Measurements from ENCODE around the gene LRP1B.

GRCh38 chr2:141271346-141271745, 859.5 kb downstream of the LRP1B start:
- TF ChIP-seq CTCF (conservative IDR thresholded peaks at IDR 0.05 in 1 of 2, IDR thresholded peaks at IDR 0.05 in 1 of 2; ENCODE audit: extremely low read depth in 1 of 2, insufficient read depth in 1 of 2, low read depth in 1 of 2, low read length in 2 of 2) (no peak), EZH2 (IDR thresholded peaks at IDR 0.05; ENCODE audit: borderline replicate concordance, low read length) (no peak)
